Neural progenitor cell (in vitro differentiated cells): ENCODE measurements around the gene PTPRT. TPM values are rescaled to one million over a fixed set of nuclear protein-coding genes. Genes with fewer than 3 reads are reported as not detected.

ENCODE experiments used
- DNase-seq: peaks from one replicate; pipeline ENCODE4 v3.0.0-alpha.2; 2016; ENCODE audit warnings: low spot score
- H2AFZ ChIP-seq: fragments of 200-600 bp; sonication (generic); replicated peaks from 2 replicates; pipeline ENCODE4 v1.6.1; 2016; ENCODE audit warnings: antibody characterized with exemption
- H3F3A ChIP-seq: fragments of 200-600 bp; sonication (generic); 2 replicates; pipeline ENCODE4 v1.6.1; 2016; ENCODE audit warnings: antibody characterized with exemption, low read depth
- H3K27ac ChIP-seq: fragments of 200-600 bp; sonication (generic); 2 replicates; pipeline ENCODE4 v1.5.1; 2016; ENCODE audit warnings: mild to moderate bottlenecking
- H3K27me3 ChIP-seq: fragments of 200-600 bp; sonication (generic); 2 replicates; pipeline ENCODE4 v1.6.1; 2016; ENCODE audit warnings: mild to moderate bottlenecking, moderate library complexity
- H3K36me3 ChIP-seq: fragments of 200-600 bp; sonication (generic); 2 replicates; pipeline ENCODE4 v1.5.1; 2016
- H3K4me1 ChIP-seq: fragments of 200-600 bp; sonication (generic); 2 replicates; pipeline ENCODE4 v1.6.1; 2016; ENCODE audit warnings: mixed run types
- H3K4me2 ChIP-seq: fragments of 200-600 bp; sonication (generic); 2 replicates; pipeline ENCODE4 v1.6.1; 2016
- H3K4me3 ChIP-seq: fragments of 200-600 bp; sonication (generic); 2 replicates; pipeline ENCODE4 v1.5.1; 2016
- H3K79me2 ChIP-seq: fragments of 200-600 bp; sonication (generic); 2 replicates; pipeline ENCODE4 v1.6.1; 2016; ENCODE audit warnings: low read depth
- H3K9ac ChIP-seq: fragments of 200-600 bp; sonication (generic); 2 replicates; pipeline ENCODE4 v1.6.1; 2016
- H3K9me3 ChIP-seq: fragments of 200-600 bp; sonication (generic); 2 replicates; pipeline ENCODE4 v1.5.1; 2016; ENCODE audit warnings: low read depth
- H4K20me1 ChIP-seq: fragments of 200-600 bp; sonication (generic); 2 replicates; pipeline ENCODE4 v1.6.1; 2016; ENCODE audit warnings: low read depth
- H3K27ac Mint-ChIP-seq: 3 replicates; pipeline ENCODE4 v1.8.0; 2021; ENCODE audit warnings: mixed read lengths
- H3K27me3 Mint-ChIP-seq: 2 replicates; pipeline ENCODE4 v1.8.0; 2022; ENCODE audit warnings: low read depth, mild to moderate bottlenecking, inconsistent platforms, moderate library complexity, mixed read lengths; ENCODE audit not compliant: insufficient read depth
- H3K36me3 Mint-ChIP-seq: 3 replicates; pipeline ENCODE4 v1.8.0; 2021; ENCODE audit warnings: mixed read lengths
- H3K4me1 Mint-ChIP-seq: 3 replicates; pipeline ENCODE4 v1.8.0; 2021; ENCODE audit warnings: mixed read lengths
- H3K4me3 Mint-ChIP-seq: 3 replicates; pipeline ENCODE4 v1.8.0; 2021; ENCODE audit warnings: mild to moderate bottlenecking, moderate library complexity, mixed read lengths
- H3K9me3 Mint-ChIP-seq: 3 replicates; pipeline ENCODE4 v1.8.0; 2020; ENCODE audit warnings: mixed read lengths
- EZH2 ChIP-seq: fragments of 200-600 bp; sonication (generic); IDR thresholded peaks from 2 replicates; pipeline ENCODE4 v1.6.1; 2017; ENCODE audit warnings: antibody characterized with exemption, mild to moderate bottlenecking, moderate library complexity
- EZH2phosphoT487 ChIP-seq: fragments of 200-600 bp; sonication (generic); IDR thresholded peaks from 2 replicates; pipeline ENCODE4 v1.6.1; 2017; ENCODE audit warnings: antibody characterized with exemption
- total RNA-seq: library from RNA; depleted of rRNA; stranded (reverse); fragments of >200 nt; gene quantifications from 2 replicates; pipeline ENCODE4 v1.2.3, GENCODE V29; 2015; ENCODE audit warnings: low replicate concordance
- TF ChIP-seq, protein P1 (sequence below): fragments of 200-600 bp; sonication (generic); IDR thresholded peaks from 2 replicates; pipeline ENCODE4 v1.5.1; 2017; ENCODE audit warnings: antibody characterized with exemption, mild to moderate bottlenecking

PTPRT gene
- total RNA-seq, 1 donor from 2014 or later: 1.1 TPM

DNA sequence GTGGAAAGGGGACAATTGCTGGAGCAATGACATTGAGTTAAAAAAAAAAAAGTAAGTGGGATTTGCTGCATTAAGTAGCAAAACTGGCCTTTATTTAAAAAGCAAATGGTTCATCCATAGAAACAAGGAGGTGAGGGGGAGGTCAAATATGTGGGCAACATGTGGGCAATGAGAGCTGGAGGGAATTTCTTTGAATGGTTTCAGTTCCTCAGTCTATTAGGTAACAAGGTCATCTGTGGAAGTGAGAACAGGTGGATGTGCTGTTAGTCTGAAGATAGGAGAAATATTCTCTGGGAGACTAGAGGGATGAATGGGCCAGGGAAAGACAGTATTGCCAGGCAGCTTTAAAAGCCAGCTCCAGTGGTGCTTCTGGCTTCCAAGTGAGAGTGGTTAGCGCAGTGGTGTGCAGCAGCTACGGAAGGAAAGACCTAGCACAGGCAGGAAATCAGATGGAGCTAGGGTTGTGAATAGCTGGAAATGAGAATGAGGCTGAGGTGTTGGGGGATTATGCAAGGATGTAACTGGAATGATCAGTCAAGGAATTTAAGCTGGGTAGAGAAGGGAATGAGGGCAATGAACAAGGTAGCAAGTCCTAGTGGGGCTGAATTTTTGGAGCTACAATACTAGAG lies 727.6 kb downstream of the PTPRT start:
- Mint-ChIP-seq H3K27ac (no peak overlapping the region), H3K4me1 (peaks cover 2% of the 10 kb centered on the region), H3K4me3 (no peak overlapping the region), H3K9me3 (no peaks in the 10 kb centered on the region), H3K27me3 (no peaks in the 10 kb centered on the region), H3K36me3 (no peaks in the 10 kb centered on the region)
- H3F3A ChIP-seq: no peaks in the 10 kb centered on the region
- no peak overlapping the region for H3K27ac ChIP-seq
- H3K27me3 ChIP-seq: no peaks in the 10 kb centered on the region
- no peak overlapping the region for H3K4me2 ChIP-seq
- no peak overlapping the region for H3K9ac ChIP-seq
- H3K36me3 ChIP-seq: no peaks in the 10 kb centered on the region
- no peaks in the 10 kb centered on the region for H3K79me2 ChIP-seq
- no peaks in the 10 kb centered on the region for H3K9me3 ChIP-seq
- TF ChIP-seq, protein P1, sequence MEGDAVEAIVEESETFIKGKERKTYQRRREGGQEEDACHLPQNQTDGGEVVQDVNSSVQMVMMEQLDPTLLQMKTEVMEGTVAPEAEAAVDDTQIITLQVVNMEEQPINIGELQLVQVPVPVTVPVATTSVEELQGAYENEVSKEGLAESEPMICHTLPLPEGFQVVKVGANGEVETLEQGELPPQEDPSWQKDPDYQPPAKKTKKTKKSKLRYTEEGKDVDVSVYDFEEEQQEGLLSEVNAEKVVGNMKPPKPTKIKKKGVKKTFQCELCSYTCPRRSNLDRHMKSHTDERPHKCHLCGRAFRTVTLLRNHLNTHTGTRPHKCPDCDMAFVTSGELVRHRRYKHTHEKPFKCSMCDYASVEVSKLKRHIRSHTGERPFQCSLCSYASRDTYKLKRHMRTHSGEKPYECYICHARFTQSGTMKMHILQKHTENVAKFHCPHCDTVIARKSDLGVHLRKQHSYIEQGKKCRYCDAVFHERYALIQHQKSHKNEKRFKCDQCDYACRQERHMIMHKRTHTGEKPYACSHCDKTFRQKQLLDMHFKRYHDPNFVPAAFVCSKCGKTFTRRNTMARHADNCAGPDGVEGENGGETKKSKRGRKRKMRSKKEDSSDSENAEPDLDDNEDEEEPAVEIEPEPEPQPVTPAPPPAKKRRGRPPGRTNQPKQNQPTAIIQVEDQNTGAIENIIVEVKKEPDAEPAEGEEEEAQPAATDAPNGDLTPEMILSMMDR: no peak
- TF ChIP-seq EZH2phosphoT487 (no peak), EZH2 (no peak)
- H4K20me1 ChIP-seq: no peaks in the 10 kb centered on the region
- no peak for DNase-seq
- no peak overlapping the region for H2AFZ ChIP-seq
- no peaks in the 10 kb centered on the region for H3K4me1 ChIP-seq
- H3K4me3 ChIP-seq: no peak overlapping the region

DNA sequence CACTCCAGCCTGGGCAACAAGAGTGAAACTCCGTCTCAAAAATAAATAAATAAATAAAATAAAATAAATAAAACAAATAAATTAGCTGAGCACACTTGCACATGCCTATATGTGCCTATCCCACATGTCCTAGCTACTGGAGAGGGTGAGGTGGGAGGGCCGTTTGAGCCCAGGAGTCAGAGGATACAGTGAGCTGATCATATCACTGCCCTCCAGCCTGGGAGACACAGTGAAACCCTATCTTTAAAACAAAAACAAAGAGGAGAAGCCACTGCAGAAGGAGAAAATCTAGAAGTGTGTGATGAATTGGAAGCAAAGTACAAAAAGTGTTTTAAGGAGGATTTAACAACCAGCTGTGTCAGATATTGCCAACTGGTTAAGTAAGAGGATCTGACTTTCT lies 728.4 kb downstream of the PTPRT start:
- H3K36me3 Mint-ChIP-seq: no peaks in the 10 kb centered on the region
- H3K4me3 Mint-ChIP-seq: no peak overlapping the region
- no peaks in the 10 kb centered on the region for H4K20me1 ChIP-seq
- no peaks in the 10 kb centered on the region for H3K36me3 ChIP-seq
- H3K9ac ChIP-seq: no peak overlapping the region
- H3K4me3 ChIP-seq: no peak overlapping the region
- no peak overlapping the region for H3K4me2 ChIP-seq
- H3K79me2 ChIP-seq: no peaks in the 10 kb centered on the region
- no peaks in the 10 kb centered on the region for H3K4me1 ChIP-seq
- no peaks in the 10 kb centered on the region for H3K27me3 Mint-ChIP-seq
- TF ChIP-seq EZH2phosphoT487 (no peak), EZH2 (no peak)
- TF ChIP-seq, protein P1: no peak
- H2AFZ ChIP-seq: no peak overlapping the region
- no peaks in the 10 kb centered on the region for H3K9me3 Mint-ChIP-seq
- H3K9me3 ChIP-seq: no peaks in the 10 kb centered on the region
- H3K27ac Mint-ChIP-seq: no peak overlapping the region
- H3K27ac ChIP-seq: no peak overlapping the region
- H3F3A ChIP-seq: no peaks in the 10 kb centered on the region
- no peak for DNase-seq
- no peaks in the 10 kb centered on the region for H3K27me3 ChIP-seq
- peaks cover 2% of the 10 kb centered on the region for H3K4me1 Mint-ChIP-seq

DNA sequence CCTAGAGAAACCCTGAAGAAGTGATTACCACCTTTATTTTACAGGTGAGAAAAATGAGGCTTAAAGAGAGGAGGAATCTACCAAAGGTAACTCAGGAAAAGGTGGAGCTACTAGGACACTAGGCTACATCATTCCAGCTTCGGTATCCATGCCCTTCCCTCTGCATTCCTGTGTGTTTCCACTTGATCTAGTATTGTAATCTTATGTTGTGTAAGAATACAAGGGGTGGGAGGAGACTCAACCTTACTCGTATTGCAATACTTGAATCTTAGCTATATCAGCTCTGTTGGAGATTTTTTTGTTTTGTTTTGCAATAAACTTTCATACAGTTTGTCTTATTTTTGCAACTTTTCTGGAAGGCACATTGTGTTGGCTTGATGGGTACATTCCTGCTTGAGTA lies 742.4 kb downstream of the PTPRT start:
- Histone ChIP-seq H3K4me2 (no peak overlapping the region), H3K36me3 (no peaks in the 10 kb centered on the region), H2AFZ (no peak overlapping the region), H3K4me3 (no peak overlapping the region), H3K4me1 (no peaks in the 10 kb centered on the region), H3K79me2 (no peaks in the 10 kb centered on the region), H4K20me1 (no peaks in the 10 kb centered on the region), H3K27me3 (no peaks in the 10 kb centered on the region), H3K9ac (no peak overlapping the region), H3K9me3 (no peaks in the 10 kb centered on the region), H3F3A (no peaks in the 10 kb centered on the region), H3K27ac (no peak overlapping the region)
- no peaks in the 10 kb centered on the region for H3K36me3 Mint-ChIP-seq
- no peak overlapping the region for H3K27ac Mint-ChIP-seq
- H3K4me3 Mint-ChIP-seq: no peak overlapping the region
- peaks cover 2% of the 10 kb centered on the region for H3K4me1 Mint-ChIP-seq
- peaks cover 2% of the 10 kb centered on the region for H3K27me3 Mint-ChIP-seq
- TF ChIP-seq EZH2phosphoT487: no peak
- TF ChIP-seq, protein P1: no peak
- TF ChIP-seq EZH2: no peak
- no peaks in the 10 kb centered on the region for H3K9me3 Mint-ChIP-seq
- DNase-seq: no peak
